Fibroblast of gingiva (primary cell): ENCODE results near the gene TMC1.
A peak's percentile ranks its signal among the peaks of the same experiment; 100 is the strongest.

Experiments
- DNase-seq: peaks from one replicate; pipeline ENCODE4 v3.0.0-alpha.2; 2011; ENCODE audit warnings: low read depth

TMC1 gene

GRCh38 chr9:72576087-72576486 is 54.7 kb downstream of the TMC1 start:
- no peak for DNase-seq

- peak; percentile 90 for DNase-seq
Observed at GRCh38 chr9:72577212-72577753, 55.9 kb downstream of the TMC1 start.

- peak; percentile 37 for DNase-seq
Observed at GRCh38 chr9:72579190-72579589, 57.8 kb downstream of the TMC1 start.

- peak; percentile 7 for DNase-seq
Observed at GRCh38 chr9:72579880-72580550, 58.6 kb downstream of the TMC1 start.

- peak; percentile 71 for DNase-seq
Observed at GRCh38 chr9:72581694-72582093, 60.3 kb downstream of the TMC1 start.

- peak; percentile 47 for DNase-seq
Observed at GRCh38 chr9:72583370-72583769, 62.0 kb downstream of the TMC1 start.

GRCh38 chr9:72586388-72587130 is 65.2 kb downstream of the TMC1 start:
- peak; percentile 94 for DNase-seq

GRCh38 chr9:72588336-72588735 is 66.9 kb downstream of the TMC1 start:
- peak; percentile 78 for DNase-seq

GRCh38 chr9:72589667-72590521 is 68.5 kb downstream of the TMC1 start:
- DNase-seq, result no peak

- DNase-seq, result no peak
Observed at GRCh38 chr9:72590824-72591223, 69.4 kb downstream of the TMC1 start.

- peak; percentile 59 for DNase-seq
Observed at GRCh38 chr9:72592502-72593403, 71.3 kb downstream of the TMC1 start.

- DNase-seq, result no peak
Observed at GRCh38 chr9:72596451-72597180, 75.2 kb downstream of the TMC1 start.

GRCh38 chr9:72597181-72597517 is 75.7 kb downstream of the TMC1 start:
- DNase-seq, result no peak

- DNase-seq, result no peak
Observed at GRCh38 chr9:72597601-72598000, 76.2 kb downstream of the TMC1 start.

- no peak for DNase-seq
Observed at GRCh38 chr9:72598639-72599038, 77.2 kb downstream of the TMC1 start.

GRCh38 chr9:72599874-72600534 is 78.6 kb downstream of the TMC1 start:
- DNase-seq, result no peak

GRCh38 chr9:72600671-72601070 is 79.3 kb downstream of the TMC1 start:
- peak; percentile 25 for DNase-seq

- no peak for DNase-seq
Observed at GRCh38 chr9:72601615-72602014, 80.2 kb downstream of the TMC1 start.

- no peak for DNase-seq
Observed at GRCh38 chr9:72612449-72612848, 91.0 kb downstream of the TMC1 start.

GRCh38 chr9:72614067-72614466 is 92.7 kb downstream of the TMC1 start:
- no peak for DNase-seq
